ENCODE data around the gene SYP. TPM values are rescaled to one million over a fixed set of nuclear protein-coding genes. Genes with fewer than 3 reads are reported as not detected.

Gene SYP
- total and polyA plus RNA-seq, 9 of the 15 experiments (the other 6 are each of a cell fraction or from before 2014, with no cell fraction given) = 0.48 to 5.1 (median 2.6) TPM

GRCh38 chrX:49184294-49185281 is 15.4 kb downstream of the SYP start (continued):
- TF ChIP-seq, protein P1, sequence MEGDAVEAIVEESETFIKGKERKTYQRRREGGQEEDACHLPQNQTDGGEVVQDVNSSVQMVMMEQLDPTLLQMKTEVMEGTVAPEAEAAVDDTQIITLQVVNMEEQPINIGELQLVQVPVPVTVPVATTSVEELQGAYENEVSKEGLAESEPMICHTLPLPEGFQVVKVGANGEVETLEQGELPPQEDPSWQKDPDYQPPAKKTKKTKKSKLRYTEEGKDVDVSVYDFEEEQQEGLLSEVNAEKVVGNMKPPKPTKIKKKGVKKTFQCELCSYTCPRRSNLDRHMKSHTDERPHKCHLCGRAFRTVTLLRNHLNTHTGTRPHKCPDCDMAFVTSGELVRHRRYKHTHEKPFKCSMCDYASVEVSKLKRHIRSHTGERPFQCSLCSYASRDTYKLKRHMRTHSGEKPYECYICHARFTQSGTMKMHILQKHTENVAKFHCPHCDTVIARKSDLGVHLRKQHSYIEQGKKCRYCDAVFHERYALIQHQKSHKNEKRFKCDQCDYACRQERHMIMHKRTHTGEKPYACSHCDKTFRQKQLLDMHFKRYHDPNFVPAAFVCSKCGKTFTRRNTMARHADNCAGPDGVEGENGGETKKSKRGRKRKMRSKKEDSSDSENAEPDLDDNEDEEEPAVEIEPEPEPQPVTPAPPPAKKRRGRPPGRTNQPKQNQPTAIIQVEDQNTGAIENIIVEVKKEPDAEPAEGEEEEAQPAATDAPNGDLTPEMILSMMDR (IDR thresholded peaks at IDR 0.05 in 2 of 3, conservative IDR thresholded peaks at IDR 0.05 in 1 of 3; ENCODE audit: insufficient read depth in 2 of 3, low read depth in 1 of 3, low read length in 3 of 3) = peak in 2 of 3 experiments; percentile 9 to 14; a peak in 3 of 6 replicates
- TF ChIP-seq TEAD4 (IDR thresholded peaks at IDR 0.05; ENCODE audit: low read length) (no peak), TEAD4 (CRISPR knock-in tag; IDR thresholded peaks at IDR 0.05; ENCODE audit: borderline replicate concordance) (no peak), CUX1 (CRISPR knock-in tag; IDR thresholded peaks at IDR 0.05) (no peak), HMGN3 (IDR thresholded peaks at IDR 0.05; ENCODE audit: borderline replicate concordance, extremely low read depth, insufficient read length, low read depth, low read length) (peak; percentile 67), RBM25 (IDR thresholded peaks at IDR 0.05; ENCODE audit: low read depth, low read length, severe bottlenecking) (no peak), CBX5 (IDR thresholded peaks at IDR 0.05; ENCODE audit: borderline replicate concordance, low read depth) (no peak), EP300 (IDR thresholded peaks at IDR 0.05; ENCODE audit: low read length) (no peak), SRSF9 (IDR thresholded peaks at IDR 0.05; ENCODE audit: borderline replicate concordance, low read depth, low read length) (no peak), MTA2 (IDR thresholded peaks at IDR 0.05; ENCODE audit: low read depth) (no peak), HDAC1 (IDR thresholded peaks at IDR 0.05) (0 out of 4 replicates have a peak, but pooled peaks of 1 of the 2 experiments have one; percentile 4), PRMT5 (CRISPR knock-in tag; IDR thresholded peaks at IDR 0.05) (no peak), CCNT2 (IDR thresholded peaks at IDR 0.05; ENCODE audit: borderline replicate concordance, extremely low read depth, insufficient read length, low read depth, low read length) (peak; percentile 19), NR0B1 (IDR thresholded peaks at IDR 0.05; ENCODE audit: partially characterized antibody) (no peak), PHTF2 (CRISPR knock-in tag; IDR thresholded peaks at IDR 0.05) (no peak)
- TF ChIP-seq, protein P2, sequence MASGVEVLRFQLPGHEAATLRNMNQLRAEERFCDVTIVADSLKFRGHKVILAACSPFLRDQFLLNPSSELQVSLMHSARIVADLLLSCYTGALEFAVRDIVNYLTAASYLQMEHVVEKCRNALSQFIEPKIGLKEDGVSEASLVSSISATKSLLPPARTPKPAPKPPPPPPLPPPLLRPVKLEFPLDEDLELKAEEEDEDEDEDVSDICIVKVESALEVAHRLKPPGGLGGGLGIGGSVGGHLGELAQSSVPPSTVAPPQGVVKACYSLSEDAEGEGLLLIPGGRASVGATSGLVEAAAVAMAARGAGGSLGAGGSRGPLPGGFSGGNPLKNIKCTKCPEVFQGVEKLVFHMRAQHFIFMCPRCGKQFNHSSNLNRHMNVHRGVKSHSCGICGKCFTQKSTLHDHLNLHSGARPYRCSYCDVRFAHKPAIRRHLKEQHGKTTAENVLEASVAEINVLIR (CRISPR knock-in tag; IDR thresholded peaks at IDR 0.05) = no peak
